Tibial artery (tissue), 4 donors: Measurements from ENCODE around the gene FUT7.

Experiments used
- DNase-seq, 2 donors: peaks; one replicate each; pipeline ENCODE4 v3.0.0-alpha.2; 2019
- H3K27ac ChIP-seq, 2 donors: fragments of 200-600 bp; sonication (generic) in 1 of 2; 1 replicate in 1 of 2; 2 replicates in 1 of 2; pipeline ENCODE4 v1.5.1; 2018 to 2019; ENCODE audit warnings: mild to moderate bottlenecking in 1 of 2
- H3K27me3 ChIP-seq, 2 donors: fragments of 200-600 bp; sonication (generic) in 1 of 2; one replicate each; pipeline versions ENCODE4 v1.5.1 to v1.6.0; 2016 to 2019
- H3K36me3 ChIP-seq, 3 donors: fragments of 200-600 bp; sonication (generic) in 2 of 3; one replicate each; pipeline ENCODE4 v1.5.1; 2016 to 2019; ENCODE audit warnings: mild to moderate bottlenecking in 2 of 3
- H3K4me1 ChIP-seq, 4 donors: fragments of 200-600 bp; sonication (generic) in 2 of 4; 1 replicate in 3 of 4; 2 replicates in 1 of 4; pipeline ENCODE4 v1.5.1; 2016 to 2019
- H3K4me3 ChIP-seq, 2 donors: fragments of 200-600 bp; sonication (generic) in 1 of 2; 1 replicate in 1 of 2; 2 replicates in 1 of 2; pipeline ENCODE4 v1.5.1; 2018 to 2019; ENCODE audit warnings: mild to moderate bottlenecking in 2 of 2
- H3K9me3 ChIP-seq, 3 donors: fragments of 200-600 bp; sonication (generic) in 1 of 3; one replicate each; pipeline ENCODE4 v1.5.1; 2016 to 2019
- intact Hi-C: fragments of 100-400 bp; cut with DNase I; formaldehyde crosslinking; loops from one replicate; pipeline ENCODE4 v1.15.0; 2023; ENCODE audit warnings: low total_unique reads
- TF ChIP-seq, protein P1 (sequence below), 2 experiments: fragments of 200-600 bp in 1 of 2; fragments of 450-650 bp in 1 of 2; IDR thresholded peaks; one replicate each; pipeline ENCODE4 v1.5.1; 2017 to 2019; ENCODE audit warnings: antibody characterized with exemption in 2 of 2, mild to moderate bottlenecking in 1 of 2, moderate library complexity in 1 of 2

The FUT7 gene

DNA sequence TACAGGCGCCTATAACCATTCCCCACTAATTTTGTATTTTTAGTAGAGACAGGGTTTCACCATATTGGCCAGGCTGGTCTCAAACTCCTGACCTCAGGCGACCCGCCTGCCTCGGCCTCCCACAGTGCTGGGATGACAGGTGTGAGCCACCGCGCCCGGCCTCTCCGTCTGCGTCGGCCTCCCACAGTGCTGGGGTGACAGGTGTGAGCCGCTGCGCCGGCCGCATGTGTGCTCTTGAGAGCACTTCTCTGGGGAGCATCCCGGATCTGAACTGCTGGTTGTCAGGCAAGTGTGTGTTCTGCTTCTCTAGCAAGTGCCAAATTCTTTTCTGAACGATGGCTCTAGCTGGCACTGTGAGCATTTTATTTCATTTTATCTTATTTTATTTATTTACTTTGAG is 25.7 kb upstream of the FUT7 start:
- H3K27ac ChIP-seq: no peak overlapping the region
- H3K4me3 ChIP-seq: no peak overlapping the region
- H3K27me3 ChIP-seq: peaks cover 6 to 43% of the 10 kb centered on the region in 2 donors
- intact Hi-C loops: no loop called here
- no peaks in the 10 kb centered on the region for H3K36me3 ChIP-seq
- no peak for DNase-seq
- H3K9me3 ChIP-seq: no peaks in the 10 kb centered on the region
- TF ChIP-seq, protein P1, sequence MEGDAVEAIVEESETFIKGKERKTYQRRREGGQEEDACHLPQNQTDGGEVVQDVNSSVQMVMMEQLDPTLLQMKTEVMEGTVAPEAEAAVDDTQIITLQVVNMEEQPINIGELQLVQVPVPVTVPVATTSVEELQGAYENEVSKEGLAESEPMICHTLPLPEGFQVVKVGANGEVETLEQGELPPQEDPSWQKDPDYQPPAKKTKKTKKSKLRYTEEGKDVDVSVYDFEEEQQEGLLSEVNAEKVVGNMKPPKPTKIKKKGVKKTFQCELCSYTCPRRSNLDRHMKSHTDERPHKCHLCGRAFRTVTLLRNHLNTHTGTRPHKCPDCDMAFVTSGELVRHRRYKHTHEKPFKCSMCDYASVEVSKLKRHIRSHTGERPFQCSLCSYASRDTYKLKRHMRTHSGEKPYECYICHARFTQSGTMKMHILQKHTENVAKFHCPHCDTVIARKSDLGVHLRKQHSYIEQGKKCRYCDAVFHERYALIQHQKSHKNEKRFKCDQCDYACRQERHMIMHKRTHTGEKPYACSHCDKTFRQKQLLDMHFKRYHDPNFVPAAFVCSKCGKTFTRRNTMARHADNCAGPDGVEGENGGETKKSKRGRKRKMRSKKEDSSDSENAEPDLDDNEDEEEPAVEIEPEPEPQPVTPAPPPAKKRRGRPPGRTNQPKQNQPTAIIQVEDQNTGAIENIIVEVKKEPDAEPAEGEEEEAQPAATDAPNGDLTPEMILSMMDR (IDR thresholded peaks at IDR 0.05): no peak
- peaks cover 0 to 36% (median 25%) of the 10 kb centered on the region in 4 donors for H3K4me1 ChIP-seq

DNA sequence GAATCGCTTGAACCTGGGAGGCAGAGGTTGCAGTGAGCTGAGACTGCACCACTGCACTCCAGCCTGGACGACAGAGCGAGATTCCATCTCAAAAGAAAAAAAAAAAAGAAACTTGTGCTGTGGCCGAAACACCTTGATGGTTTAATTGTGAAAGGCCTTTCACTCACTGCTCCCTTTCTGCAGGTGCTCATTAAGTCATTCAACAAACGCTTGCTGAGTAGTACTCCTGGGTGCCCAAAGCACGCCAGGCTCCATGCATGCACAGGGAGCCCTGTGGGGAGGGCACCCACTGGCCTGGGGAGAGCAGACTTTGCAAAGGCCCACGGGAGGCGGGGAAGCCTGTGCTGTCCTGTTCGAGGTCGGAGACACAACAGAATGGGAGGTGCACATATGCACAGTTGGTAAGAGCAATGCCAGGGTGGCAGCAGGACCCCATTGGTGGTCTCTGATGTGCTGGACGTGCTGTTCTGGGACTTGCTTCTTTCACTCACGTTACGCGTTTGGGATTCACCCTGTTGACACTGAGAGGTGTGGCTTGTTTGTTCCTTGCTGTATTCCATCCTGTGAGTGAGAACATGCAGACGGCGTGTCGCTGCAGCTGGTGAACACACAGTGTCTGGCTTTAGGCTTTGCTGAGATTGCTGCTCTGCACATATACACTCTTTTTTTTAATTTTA is 25.0 kb upstream of the FUT7 start:
- Histone ChIP-seq H3K4me3 (no peak overlapping the region), H3K27ac (no peak overlapping the region), H3K27me3 (peaks cover 6 to 50% of the 10 kb centered on the region in 2 donors), H3K9me3 (no peaks in the 10 kb centered on the region), H3K4me1 (peaks cover 0 to 36% (median 25%) of the 10 kb centered on the region in 4 donors), H3K36me3 (no peaks in the 10 kb centered on the region)
- TF ChIP-seq, protein P1 (IDR thresholded peaks at IDR 0.05): no peak
- intact Hi-C loops: no loop called here
- no peak for DNase-seq

DNA sequence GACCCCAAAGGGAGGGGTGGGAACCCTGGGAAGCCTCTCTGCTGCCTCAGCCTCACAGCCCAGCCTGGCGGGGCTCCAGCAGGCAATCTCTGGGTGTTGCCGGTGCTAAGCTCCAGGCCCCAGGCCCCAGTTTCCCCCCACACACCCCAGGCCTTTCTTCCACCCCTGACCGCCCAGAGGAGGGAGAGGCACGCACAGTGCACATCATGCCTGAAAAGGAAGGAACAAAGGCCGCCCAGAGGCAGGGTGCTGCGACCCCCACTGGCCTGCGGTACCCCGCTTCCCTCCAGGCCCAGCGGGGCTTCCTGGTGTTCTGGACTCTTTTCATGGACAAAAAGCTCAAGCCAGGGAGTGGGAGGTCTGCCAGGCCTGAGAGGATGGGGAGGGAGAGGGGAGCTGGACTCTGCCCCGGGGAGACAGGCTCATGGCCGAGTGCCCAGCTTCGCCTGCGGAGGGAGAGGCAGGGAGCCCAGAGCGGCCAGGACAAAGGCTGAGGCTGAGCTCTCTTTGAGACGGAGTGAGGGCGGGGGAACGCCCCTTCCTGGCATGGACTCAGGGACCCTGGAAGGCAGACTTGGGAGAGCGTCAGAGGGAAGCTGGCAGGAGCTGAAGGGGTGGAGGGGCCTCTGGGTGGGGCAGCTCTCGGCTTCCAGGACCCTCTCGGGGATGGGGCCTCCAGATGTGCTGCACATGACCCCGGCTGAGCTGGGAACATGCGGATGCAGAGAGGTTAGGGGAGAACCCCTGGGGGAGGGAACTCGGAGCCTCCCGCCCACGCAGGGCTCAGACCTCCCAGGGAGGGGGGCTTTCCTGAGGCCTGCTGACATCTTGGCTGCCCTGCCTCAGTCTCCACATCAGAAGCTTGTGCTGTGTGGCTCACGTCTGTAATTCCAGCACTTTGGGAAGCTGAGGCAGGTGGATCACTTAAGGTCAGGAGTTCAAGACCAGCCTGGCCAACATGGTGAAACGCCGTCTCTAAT is 23.8 kb upstream of the FUT7 start:
- no peak overlapping the region for H3K27ac ChIP-seq
- peaks cover 0 to 36% (median 25%) of the 10 kb centered on the region in 4 donors for H3K4me1 ChIP-seq
- H3K9me3 ChIP-seq: no peaks in the 10 kb centered on the region
- H3K27me3 ChIP-seq: peaks cover 6 to 62% of the 10 kb centered on the region in 2 donors
- H3K4me3 ChIP-seq: no peak overlapping the region
- intact Hi-C loops: no loop called here
- TF ChIP-seq, protein P1 (IDR thresholded peaks at IDR 0.05): no peak
- DNase-seq: peak in 1 of 2 donors; percentile 34
- H3K36me3 ChIP-seq: no peaks in the 10 kb centered on the region

DNA sequence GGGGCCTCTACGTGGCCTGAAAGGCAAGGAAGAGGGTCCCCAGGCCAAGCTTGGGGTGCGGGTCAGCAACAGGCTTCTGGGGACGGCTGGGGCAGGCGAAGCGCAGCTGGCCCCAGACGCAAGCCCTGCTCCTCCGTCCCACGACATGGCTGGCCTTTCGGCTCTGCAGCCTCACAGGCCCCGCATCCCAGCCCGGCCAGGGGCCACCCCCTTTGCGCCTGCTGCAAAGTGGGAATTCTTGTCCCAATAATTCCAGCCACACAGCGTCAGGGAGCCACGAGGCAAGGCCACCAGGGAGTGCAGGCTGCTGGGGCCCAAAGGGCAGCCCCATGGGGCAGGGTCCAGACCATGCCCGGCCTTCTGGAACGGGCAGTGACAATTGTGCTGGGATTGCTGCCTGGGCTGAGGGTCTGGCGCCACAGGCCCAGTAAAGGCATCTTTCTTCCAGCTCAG is 23.1 kb upstream of the FUT7 start:
- Histone ChIP-seq H3K36me3 (no peaks in the 10 kb centered on the region), H3K27ac (no peak overlapping the region), H3K4me1 (peaks cover 0 to 36% (median 25%) of the 10 kb centered on the region in 4 donors), H3K9me3 (no peaks in the 10 kb centered on the region), H3K27me3 (peaks cover 6 to 67% of the 10 kb centered on the region in 2 donors), H3K4me3 (no peak overlapping the region)
- TF ChIP-seq, protein P1 (IDR thresholded peaks at IDR 0.05): no peak
- intact Hi-C loops: no loop called here
- DNase-seq: no peak

DNA sequence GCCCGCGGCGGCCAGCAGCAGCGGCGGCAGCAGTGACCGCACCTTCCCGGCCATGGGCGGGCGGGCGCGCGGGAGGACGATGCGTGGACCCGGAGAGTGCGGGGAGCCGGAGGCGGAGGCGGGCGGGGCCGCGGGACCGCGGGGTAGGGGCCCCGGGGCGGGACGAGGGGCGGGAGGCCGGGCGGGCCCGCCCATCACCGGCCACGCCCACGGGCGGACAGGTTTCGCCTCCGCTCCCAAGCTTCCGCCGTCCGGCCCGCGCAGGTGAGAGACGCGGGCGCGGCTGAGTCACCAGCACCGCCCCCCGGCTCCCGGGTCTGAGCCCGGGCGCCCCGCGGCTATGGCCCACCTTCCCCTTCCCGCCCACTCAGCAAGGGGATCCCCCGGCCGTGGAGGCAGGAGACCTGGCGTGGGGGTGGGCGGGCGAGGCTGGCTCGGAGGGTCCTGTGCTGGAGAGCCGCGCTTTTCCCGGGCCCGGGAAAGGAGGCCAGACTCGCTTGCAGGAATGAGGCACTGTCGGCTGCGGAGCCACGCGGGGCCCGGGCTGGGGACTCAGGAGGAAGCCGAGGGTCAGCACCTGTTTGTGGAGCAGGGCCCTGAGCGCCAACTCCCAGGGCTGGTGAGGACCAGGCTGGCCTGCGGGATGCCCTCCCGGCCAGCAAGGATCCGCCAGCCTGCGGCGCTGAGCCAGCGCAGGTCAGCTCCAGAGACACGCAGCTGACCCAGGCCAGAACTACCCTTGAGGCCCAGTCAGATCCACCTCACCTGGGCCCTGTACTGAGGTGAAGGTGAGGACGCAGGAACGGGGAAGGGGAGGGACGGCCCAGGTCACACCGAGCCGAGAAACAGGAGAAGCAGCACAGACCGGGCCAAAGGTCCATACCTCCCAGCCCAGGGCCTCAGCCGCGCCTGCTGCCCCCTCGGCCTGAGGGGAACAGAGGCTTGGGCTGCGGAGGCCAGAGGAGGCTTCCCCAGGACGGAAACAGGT is 22.4 kb upstream of the FUT7 start, which contains the start of gene ENTPD2:
ENTPD2 (minus strand) TSS at position 118 of the 988 bp plus-strand sequence; CDS start at position 54, 64 bp downstream.
- Histone ChIP-seq H3K36me3 (no peaks in the 10 kb centered on the region), H3K27me3 (peaks cover 6 to 74% of the 10 kb centered on the region in 2 donors), H3K4me1 (peaks cover 0 to 37% (median 25%) of the 10 kb centered on the region in 4 donors), H3K4me3 (peak within 1 kb of the TSS in 1 of 2 donors; percentile 20), H3K27ac (no peak within 1 kb of the TSS), H3K9me3 (no peaks in the 10 kb centered on the region)
- TF ChIP-seq, protein P1 (IDR thresholded peaks at IDR 0.05): no peak
- DNase-seq: no peak
- intact Hi-C loops: no loop called here
